Common myeloid progenitor, CD34-positive (primary cell): Measurements from ENCODE around the gene NPPB.

Experiments used
- CTCF ChIA-PET: fragments of 350-600 bp; sonication (Branson Sonifier 250); formaldehyde crosslinking; loops from one replicate; lab custom pipeline; 2021; ENCODE audit warnings: antibody characterized with exemption; lab: Charles Lee
- POLR2A ChIA-PET: fragments of 350-600 bp; sonication (Branson Sonifier 250); formaldehyde crosslinking; loops from one replicate; lab custom pipeline; 2021; ENCODE audit warnings: antibody characterized with exemption; lab: Charles Lee
- DNase-seq, 3 donors: peaks; one replicate each; pipeline versions ENCODE4 v3.0.0 to v3.0.0-alpha.2; 2013
- H3K27ac ChIP-seq, 2 experiments: 1 replicate in 1 of 2; 2 replicates in 1 of 2; pipeline ENCODE4 v1.7.0; 2013; ENCODE audit warnings: inconsistent platforms in 2 of 2, low read length in 2 of 2, mild to moderate bottlenecking in 2 of 2, low read depth in 1 of 2, moderate library complexity in 1 of 2; ENCODE audit not compliant: severe bottlenecking in 2 of 2, insufficient read depth in 1 of 2, poor library complexity in 1 of 2
- H3K27me3 ChIP-seq, 5 experiments: replicated peaks in 2 of 5; 1 replicate in 3 of 5; 2 replicates in 2 of 5; pipeline versions ENCODE4 v1.6.1 to v1.7.0; 2013; ENCODE audit warnings: low read length in 4 of 5, mild to moderate bottlenecking in 2 of 5, moderate library complexity in 2 of 5, inconsistent platforms in 1 of 5; ENCODE audit not compliant: insufficient read depth in 5 of 5, control insufficient read depth in 4 of 5
- H3K36me3 ChIP-seq, 4 experiments: 1 replicate in 2 of 4; 2 replicates in 2 of 4; pipeline versions ENCODE4 v1.6.1 to v1.7.0; 2013; ENCODE audit warnings: low read length in 3 of 4, control low read depth in 1 of 4, mild to moderate bottlenecking in 1 of 4; ENCODE audit not compliant: control insufficient read depth in 4 of 4, insufficient read depth in 4 of 4
- H3K4me1 ChIP-seq, 4 experiments: 1 replicate in 3 of 4; 2 replicates in 1 of 4; pipeline versions ENCODE4 v1.6.1 to v1.7.1; 2013; ENCODE audit warnings: low read length in 3 of 4, mild to moderate bottlenecking in 3 of 4, control low read depth in 1 of 4, inconsistent platforms in 1 of 4, moderate library complexity in 1 of 4; ENCODE audit not compliant: control insufficient read depth in 4 of 4, insufficient read depth in 4 of 4; ENCODE audit errors: control extremely low read depth in 1 of 4
- H3K4me3 ChIP-seq, 7 experiments: 1 replicate in 4 of 7; 2 replicates in 3 of 7; pipeline versions ENCODE4 v1.5.1 to v1.7.0; 2013; ENCODE audit warnings: mild to moderate bottlenecking in 7 of 7, low read length in 6 of 7, moderate library complexity in 6 of 7, inconsistent platforms in 2 of 7, low read depth in 2 of 7, control low read depth in 1 of 7; ENCODE audit not compliant: insufficient read depth in 4 of 7, control insufficient read depth in 1 of 7; ENCODE audit errors: extremely low read depth in 1 of 7
- H3K9me3 ChIP-seq, 5 experiments: 1 replicate in 4 of 5; 2 replicates in 1 of 5; pipeline versions ENCODE4 v1.6.1 to v1.7.1; 2013; ENCODE audit warnings: low read length in 4 of 5, mild to moderate bottlenecking in 2 of 5, inconsistent platforms in 1 of 5, low read depth in 1 of 5, moderate library complexity in 1 of 5; ENCODE audit not compliant: control insufficient read depth in 4 of 5, insufficient read depth in 2 of 5; ENCODE audit errors: control extremely low read depth in 1 of 5
- WGBS: methylation state at CpG from one replicate; pipeline ENCODE4 v1.1.5; 2013; ENCODE audit not compliant: insufficient coverage; 5-methylcytosine and 5-hydroxymethylcytosine counted together

Gene NPPB

GRCh38 chr1:11882814-11883538 lies 24.2 kb upstream of the NPPB start:
- H3K4me1 ChIP-seq = peaks cover 0 to 11% (median 8%) of the 10 kb centered on the region in 4 experiments
- 53% methylated on average over 11 of the region's 13 CpGs for WGBS
- no peak overlapping the region for H3K4me3 ChIP-seq
- H3K9me3 ChIP-seq = no peaks in the 10 kb centered on the region
- ChIA-PET CTCF (interaction anchor here (0.7 to 1.6 kb wide), 4 partner anchors 10 to 19 kb away, joined by 3 to 4 read pairs (median 3); no protein-coding TSS in a partner anchor), POLR2A (interaction anchor here (0.6 kb wide), 1 partner anchor 133 kb away, joined by 3 read pairs; no protein-coding TSS in a partner anchor)
- DNase-seq = peak in 2 of 3 donors; percentile 40 to 59
- H3K27me3 ChIP-seq = peaks cover 0 to 2% (median 0%) of the 10 kb centered on the region in 5 experiments
- H3K36me3 ChIP-seq = no peaks in the 10 kb centered on the region
- no peak overlapping the region for H3K27ac ChIP-seq

DNA sequence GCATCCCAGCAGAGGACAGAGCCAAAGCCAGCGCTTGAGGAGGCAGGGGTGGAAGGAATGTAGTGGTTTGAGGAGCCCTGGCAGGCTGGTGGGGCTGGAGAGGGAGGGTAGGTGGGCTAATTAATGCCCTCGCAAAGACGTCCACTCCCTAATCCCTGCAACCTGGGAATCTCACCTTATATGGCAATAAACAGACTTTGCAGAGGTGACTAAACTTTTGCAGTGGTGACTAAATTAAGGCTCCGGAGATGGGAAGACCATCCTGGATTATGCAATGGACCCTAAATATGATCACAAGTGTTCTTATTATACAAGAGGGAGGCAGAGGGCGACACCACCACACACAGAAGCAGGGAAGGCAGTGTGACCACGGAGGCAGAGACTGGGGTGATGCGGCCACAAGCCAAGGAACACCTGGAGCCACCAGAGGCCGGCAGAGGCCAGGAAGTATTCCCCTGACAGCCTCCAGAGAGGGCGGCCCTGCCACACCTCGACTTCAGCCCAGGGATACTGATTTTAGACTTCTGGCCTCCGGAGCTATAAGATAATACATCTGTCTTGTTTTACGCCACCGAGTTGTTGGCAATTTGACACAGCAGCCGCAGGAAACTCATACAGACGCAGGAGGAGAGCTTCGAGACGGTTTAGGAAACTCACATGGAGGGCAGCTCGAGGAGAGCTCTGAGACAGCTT lies 23.1 kb upstream of the NPPB start:
- ChIA-PET POLR2A (no interaction called here), CTCF (interaction anchor here (0.7 to 1.6 kb wide), 4 partner anchors 9 to 20 kb away, joined by 3 to 4 read pairs (median 3); no protein-coding TSS in a partner anchor)
- H3K27ac ChIP-seq = no peak overlapping the region
- H3K9me3 ChIP-seq = no peaks in the 10 kb centered on the region
- no peaks in the 10 kb centered on the region for H3K36me3 ChIP-seq
- DNase-seq = no peak
- peaks cover 0 to 2% (median 0%) of the 10 kb centered on the region in 5 experiments for H3K27me3 ChIP-seq
- no peak overlapping the region for H3K4me3 ChIP-seq
- peaks cover 0 to 11% (median 8%) of the 10 kb centered on the region in 4 experiments for H3K4me1 ChIP-seq
- 93% methylated on average over 16 of the region's 18 CpGs for WGBS

DNA sequence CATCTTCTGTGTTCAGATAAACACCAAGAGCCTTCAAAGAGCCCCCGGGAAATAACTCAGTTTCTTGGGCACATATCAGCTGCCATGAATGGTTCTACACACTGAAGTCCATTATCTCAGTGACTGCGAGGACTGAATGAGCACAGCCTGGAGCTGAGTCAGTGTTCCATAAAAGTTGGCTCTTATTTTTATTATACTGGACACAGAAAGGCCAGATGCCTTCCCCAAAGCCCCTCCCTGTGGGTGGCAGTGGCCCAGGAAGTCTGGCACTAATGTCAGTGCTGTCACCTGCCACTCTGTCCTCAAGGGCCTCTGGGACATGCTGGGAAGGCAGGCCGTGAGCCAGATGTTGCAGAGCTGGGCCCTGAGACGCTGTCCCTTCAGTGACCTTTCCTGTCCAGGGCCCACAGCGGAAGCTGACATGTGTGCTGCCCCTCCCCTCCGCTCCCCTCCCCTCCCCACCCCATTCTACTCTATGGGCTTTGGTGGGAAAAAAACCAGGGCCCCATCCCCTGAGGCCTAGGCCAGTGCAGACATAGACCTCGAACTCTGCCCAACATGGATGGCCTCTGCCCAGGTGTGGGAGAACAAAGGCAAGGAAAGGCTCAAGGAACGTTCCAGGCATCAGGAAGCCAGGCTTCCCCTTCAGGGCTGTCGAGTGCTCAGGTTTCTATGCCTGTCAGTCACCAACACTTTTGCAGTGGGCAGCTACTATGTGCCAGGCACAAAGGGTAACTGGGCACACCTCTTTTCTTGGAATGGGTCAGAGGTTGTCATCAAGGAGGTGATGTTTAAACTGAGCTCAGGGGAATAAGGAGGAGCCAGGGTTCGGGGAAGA lies 22.4 kb upstream of the NPPB start:
- no peak for DNase-seq
- H3K27ac ChIP-seq = no peak overlapping the region
- ChIA-PET CTCF (interaction anchor here (0.9 to 2.7 kb wide), 2 partner anchors 11 to 34 kb away, joined by 3 to 10 read pairs; partner anchors contain the start of gene NPPA), POLR2A (no interaction called here)
- H3K4me3 ChIP-seq = no peak overlapping the region
- H3K27me3 ChIP-seq = peaks cover 0 to 2% (median 0%) of the 10 kb centered on the region in 5 experiments
- peaks cover 0 to 8% (median 7%) of the 10 kb centered on the region in 4 experiments for H3K4me1 ChIP-seq
- WGBS = 90% methylated on average over 8 of the region's 10 CpGs
- H3K9me3 ChIP-seq = no peaks in the 10 kb centered on the region
- H3K36me3 ChIP-seq = no peaks in the 10 kb centered on the region

- peaks cover 0 to 2% (median 0%) of the 10 kb centered on the region in 5 experiments for H3K27me3 ChIP-seq
- peaks cover 0 to 7% (median 6%) of the 10 kb centered on the region in 4 experiments for H3K4me1 ChIP-seq
- H3K9me3 ChIP-seq = no peaks in the 10 kb centered on the region
- 90% methylated on average over 12 of the region's 12 CpGs for WGBS
- ChIA-PET CTCF (interaction anchor here (0.9 to 2.7 kb wide), 3 partner anchors 12 to 33 kb away, joined by 3 to 10 read pairs (median 3); partner anchors contain the start of gene NPPA), POLR2A (interaction anchor here (1.3 kb wide), 1 partner anchor 27 kb away, joined by 3 read pairs; no protein-coding TSS in a partner anchor)
- no peak overlapping the region for H3K4me3 ChIP-seq
- no peak overlapping the region for H3K27ac ChIP-seq
- no peaks in the 10 kb centered on the region for H3K36me3 ChIP-seq
- no peak for DNase-seq
Measured at GRCh38 chr1:11880181-11880575, 21.4 kb upstream of the NPPB start.

- CTCF ChIA-PET = interaction anchor here (0.7 to 2.7 kb wide), 4 partner anchors 13 to 40 kb away, joined by 3 to 10 read pairs (median 4); no protein-coding TSS in a partner anchor
Measured at GRCh38 chr1:11879311-11880180, 20.8 kb upstream of the NPPB start.

DNA sequence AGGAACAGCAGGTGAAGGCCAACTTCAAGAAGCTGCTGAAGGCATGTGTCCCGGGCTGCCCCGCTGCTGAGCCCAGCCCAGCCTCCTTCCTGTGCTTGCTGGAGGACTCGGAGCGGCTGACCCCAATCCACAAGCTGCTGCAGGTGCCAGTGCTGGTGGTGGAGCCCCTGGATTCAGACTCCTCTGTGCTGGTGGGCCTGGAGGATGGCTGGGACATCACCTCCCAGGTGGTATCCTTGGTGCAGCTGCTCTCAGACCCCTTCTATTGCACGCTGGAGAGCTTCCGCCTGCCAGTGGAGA lies 20.1 kb upstream of the NPPB start:
- ChIA-PET CTCF (interaction anchor here (0.7 to 2.7 kb wide), 4 partner anchors 13 to 39 kb away, joined by 3 to 10 read pairs (median 4); no protein-coding TSS in a partner anchor), POLR2A (interaction anchor here (0.7 kb wide), 1 partner anchor 29 kb away, joined by 3 read pairs; no protein-coding TSS in a partner anchor)
- DNase-seq = no peak
- Histone ChIP-seq H3K9me3 (no peaks in the 10 kb centered on the region), H3K4me3 (no peak overlapping the region), H3K27me3 (peaks cover 0 to 3% (median 2%) of the 10 kb centered on the region in 5 experiments), H3K4me1 (peaks cover 0 to 7% (median 6%) of the 10 kb centered on the region in 4 experiments), H3K36me3 (no peaks in the 10 kb centered on the region), H3K27ac (no peak overlapping the region)
- 90% methylated on average over 6 of the region's 6 CpGs for WGBS

More at GRCh38 chr1:11879311-11880180, 20.8 kb upstream of the NPPB start:
- WGBS = 93% methylated on average over 25 of the region's 28 CpGs
- POLR2A ChIA-PET = interaction anchor here (0.7 to 1.3 kb wide), 2 partner anchors 28 kb away, joined by 3 read pairs; no protein-coding TSS in a partner anchor
- Histone ChIP-seq H3K27ac (no peak overlapping the region), H3K9me3 (no peaks in the 10 kb centered on the region), H3K4me1 (peaks cover 0 to 7% (median 6%) of the 10 kb centered on the region in 4 experiments), H3K4me3 (no peak overlapping the region), H3K27me3 (peaks cover 0 to 2% (median 0%) of the 10 kb centered on the region in 5 experiments), H3K36me3 (no peaks in the 10 kb centered on the region)
- DNase-seq = no peak
